ENCODE measurements around the gene TNIK. TPM values are rescaled to one million over a fixed set of nuclear protein-coding genes. Genes with fewer than 3 reads are reported as not detected.
"Not testable (repeated sequence)": the region's sequence is repeated elsewhere in the genome, so short reads cannot be mapped to it uniquely, and the experiment has no call there.

TNIK gene
- total RNA-seq, 3 donors from 2014 or later: 12.9 to 15.4 (median 13.5) TPM

DNA sequence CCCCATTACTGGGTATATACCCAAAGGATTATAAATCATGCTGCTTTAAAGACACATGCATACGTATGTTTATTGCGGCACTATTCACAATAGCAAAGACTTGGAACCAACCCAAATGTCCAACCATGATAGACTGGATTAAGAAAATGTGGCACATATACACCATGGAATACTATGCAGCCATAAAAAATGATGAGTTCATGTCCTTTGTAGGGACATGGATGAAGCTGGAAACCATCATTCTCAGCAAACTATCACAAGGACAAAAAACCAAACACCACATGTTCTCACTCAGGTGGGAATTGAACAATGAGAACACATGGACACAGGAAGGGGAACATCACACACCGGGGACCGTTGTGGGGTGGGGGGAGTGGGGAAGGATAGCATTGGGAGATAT lies 155.7 kb downstream of the TNIK start:
- peaks cover 46% of the 10 kb centered on the region for H3K4me1 Mint-ChIP-seq (ENCODE audit: low read depth)
- not testable (repeated sequence) for ATAC-seq

DNA sequence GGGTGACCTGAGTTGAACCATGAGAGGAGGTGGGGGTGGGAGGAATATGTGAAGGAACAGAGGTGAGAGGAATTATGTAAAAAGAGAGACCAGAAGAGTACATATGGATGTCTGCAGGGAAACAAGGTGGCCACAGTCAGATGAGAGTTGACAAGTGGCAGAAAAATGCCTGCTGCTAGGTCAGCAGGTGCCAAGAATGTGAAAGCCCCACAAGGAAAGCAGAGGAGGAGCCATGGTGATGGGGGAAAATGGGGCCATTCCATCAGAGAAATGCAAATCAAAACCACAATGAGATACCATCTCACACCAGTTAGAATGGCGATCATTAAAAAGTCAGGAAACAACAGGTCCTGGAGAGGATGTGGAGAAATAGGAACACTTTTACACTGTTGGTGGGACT lies 156.2 kb downstream of the TNIK start:
- Mint-ChIP-seq H3K36me3 (ENCODE audit: insufficient read depth) (peaks cover 15% of the 10 kb centered on the region), H3K4me1 (ENCODE audit: low read depth) (peaks cover 41% of the 10 kb centered on the region), H3K9me3 (peaks cover 11% of the 10 kb centered on the region)
- not testable (repeated sequence) for DNase-seq; H3K27me3 Mint-ChIP-seq (ENCODE audit: low read depth); ATAC-seq; H3K4me3 Mint-ChIP-seq

More for the DNA sequence above, 155.7 kb downstream of the TNIK start:
- not testable (repeated sequence) for DNase-seq; H3K4me3 Mint-ChIP-seq; H3K27me3 Mint-ChIP-seq (ENCODE audit: low read depth); H3K9me3 Mint-ChIP-seq
- peaks cover 11% of the 10 kb centered on the region for H3K36me3 Mint-ChIP-seq (ENCODE audit: insufficient read depth)

DNA sequence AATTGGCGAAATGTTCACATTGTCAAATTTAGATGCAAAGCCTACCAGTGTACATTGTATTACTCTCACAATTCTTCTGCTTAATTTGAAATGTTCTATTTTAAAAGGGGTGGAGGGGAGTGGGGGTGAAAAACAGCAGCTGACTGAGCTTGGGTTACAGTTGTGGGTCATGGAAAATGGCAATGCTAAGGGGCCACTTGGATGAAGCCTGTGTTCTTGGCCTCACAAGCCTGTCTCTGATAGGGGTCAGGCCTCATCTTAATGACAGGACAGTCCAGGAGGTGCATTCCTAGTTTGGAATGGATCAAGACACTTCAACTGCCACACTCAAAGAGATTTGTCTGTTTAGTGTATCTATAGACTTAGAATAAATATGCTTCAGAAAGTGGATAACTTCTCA lies 158.2 kb downstream of the TNIK start:
- ATAC-seq: no peak
- peaks cover 36% of the 10 kb centered on the region for H3K4me1 Mint-ChIP-seq (ENCODE audit: low read depth)

DNA sequence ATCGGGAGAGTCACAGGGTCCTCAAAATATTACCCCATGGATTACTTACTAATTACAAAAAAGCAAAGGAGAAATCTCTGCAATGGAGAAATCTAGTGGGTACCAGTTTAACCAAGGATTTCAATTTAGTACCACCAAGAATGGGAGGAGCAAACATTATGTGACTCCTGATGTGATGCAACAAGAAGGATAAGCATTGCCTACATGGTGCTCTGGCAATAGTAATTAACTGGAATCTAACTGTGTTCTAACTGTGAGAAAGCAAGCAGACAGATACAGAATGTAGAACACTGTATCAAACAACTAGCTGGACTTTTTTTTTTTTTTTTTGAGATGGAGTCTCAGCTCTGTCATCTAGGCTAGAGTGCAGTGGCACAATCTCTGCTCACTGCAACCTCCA lies 159.2 kb downstream of the TNIK start:
- DNase-seq (no peak), ATAC-seq (no peak)
- no peak overlapping the region for H3K4me3 Mint-ChIP-seq
- H3K4me1 Mint-ChIP-seq (ENCODE audit: low read depth): peaks cover 45% of the 10 kb centered on the region
- H3K9me3 Mint-ChIP-seq: peaks cover 6% of the 10 kb centered on the region
- peaks cover 16% of the 10 kb centered on the region for H3K36me3 Mint-ChIP-seq (ENCODE audit: insufficient read depth)
- no peaks in the 10 kb centered on the region for H3K27me3 Mint-ChIP-seq (ENCODE audit: low read depth)

More for the DNA sequence above, 158.2 kb downstream of the TNIK start:
- Mint-ChIP-seq H3K27me3 (ENCODE audit: low read depth) (no peaks in the 10 kb centered on the region), H3K36me3 (ENCODE audit: insufficient read depth) (peaks cover 16% of the 10 kb centered on the region), H3K9me3 (peaks cover 6% of the 10 kb centered on the region), H3K4me3 (no peak overlapping the region)
- DNase-seq: no peak

DNA sequence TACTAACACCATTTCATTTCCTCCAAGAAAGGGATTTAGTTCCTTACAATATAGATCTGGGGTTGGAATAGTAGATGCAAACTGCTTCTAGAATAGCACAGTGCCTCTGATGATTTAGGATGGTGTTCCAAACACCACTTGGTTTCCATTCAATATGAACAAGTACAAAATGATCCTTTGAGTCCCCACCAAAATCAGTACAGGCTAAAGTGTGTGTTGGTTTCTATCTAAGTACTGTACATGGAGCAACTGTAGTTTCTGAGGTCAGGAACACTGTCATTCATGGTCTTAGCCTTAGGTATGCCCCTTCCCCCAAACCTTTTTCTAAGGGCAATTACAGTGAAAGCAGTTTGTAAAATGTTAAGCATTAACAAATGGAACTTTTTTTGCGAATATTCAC lies 162.3 kb downstream of the TNIK start:
- Mint-ChIP-seq H3K27me3 (ENCODE audit: low read depth) (no peaks in the 10 kb centered on the region), H3K4me1 (ENCODE audit: low read depth) (peaks cover 53% of the 10 kb centered on the region), H3K9me3 (peaks cover 3% of the 10 kb centered on the region), H3K36me3 (ENCODE audit: insufficient read depth) (peaks cover 13% of the 10 kb centered on the region), H3K4me3 (no peak overlapping the region)
- ATAC-seq (no peak), DNase-seq (no peak)

DNA sequence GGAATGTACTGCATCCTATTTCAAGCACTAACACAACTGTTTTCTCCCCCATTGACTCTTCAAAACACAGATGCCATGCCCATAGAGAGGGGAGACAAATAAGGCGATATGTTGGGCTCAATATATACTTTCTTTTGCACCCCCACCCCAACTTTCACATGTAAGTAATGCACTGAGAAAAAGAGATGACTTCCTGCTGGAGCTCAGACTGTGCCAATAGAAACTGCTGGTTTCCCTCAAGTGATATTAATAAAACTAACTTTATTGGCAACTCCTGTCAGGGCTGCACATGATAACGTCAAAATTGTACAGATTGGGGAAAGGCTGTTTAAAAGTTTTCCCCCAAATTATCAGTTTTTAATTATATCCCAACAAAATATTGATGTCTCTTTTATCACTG lies 163.0 kb downstream of the TNIK start:
- DNase-seq (no peak), ATAC-seq (no peak)
- Mint-ChIP-seq H3K36me3 (ENCODE audit: insufficient read depth) (peaks cover 13% of the 10 kb centered on the region), H3K27me3 (ENCODE audit: low read depth) (no peaks in the 10 kb centered on the region), H3K4me3 (no peak overlapping the region), H3K9me3 (peaks cover 3% of the 10 kb centered on the region), H3K4me1 (ENCODE audit: low read depth) (peaks cover 56% of the 10 kb centered on the region)

DNA sequence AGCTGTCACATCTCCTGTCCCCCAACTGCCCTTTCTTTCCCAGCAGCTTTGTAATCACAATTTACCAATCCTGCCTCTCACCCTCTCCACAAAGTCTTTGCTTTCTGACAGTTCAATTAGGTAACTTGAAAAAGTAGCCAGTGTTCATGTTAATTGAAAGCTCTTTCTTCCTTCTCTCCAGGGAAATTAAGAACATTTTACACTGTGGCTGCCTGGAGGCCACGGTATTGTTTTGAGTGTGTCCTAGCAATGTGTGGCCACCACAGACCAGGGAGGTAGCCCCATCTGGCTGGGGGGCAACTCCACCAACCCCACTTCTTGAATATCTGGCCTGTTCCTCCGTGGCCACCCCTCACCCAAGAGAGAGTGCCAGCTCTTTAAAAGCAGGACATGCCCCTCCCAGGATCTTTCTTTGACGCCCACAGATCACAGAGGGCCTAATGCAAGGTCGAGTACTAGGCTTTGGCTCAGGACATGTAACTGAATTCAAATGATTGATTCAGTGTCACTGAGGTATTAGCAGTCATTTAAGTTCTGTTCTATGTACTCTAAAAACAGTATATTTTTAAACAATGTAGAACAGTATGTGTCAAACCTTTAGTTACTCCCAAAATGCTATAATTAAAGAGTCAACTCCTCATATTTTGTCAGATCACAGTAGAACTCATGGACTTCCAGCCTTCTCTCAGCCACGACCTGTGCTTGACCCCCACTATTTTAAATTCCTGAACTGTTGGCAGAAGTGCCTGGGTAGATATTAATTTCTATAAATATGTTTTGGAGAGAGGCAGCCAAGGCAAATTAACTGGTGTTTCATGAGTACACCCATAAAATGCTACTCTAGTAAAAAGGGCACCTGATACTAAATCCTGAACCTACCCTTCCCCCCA lies 164.5 kb downstream of the TNIK start:
- H3K27me3 Mint-ChIP-seq (ENCODE audit: low read depth): no peaks in the 10 kb centered on the region
- peaks cover 9% of the 10 kb centered on the region for H3K36me3 Mint-ChIP-seq (ENCODE audit: insufficient read depth)
- H3K9me3 Mint-ChIP-seq: peaks cover 3% of the 10 kb centered on the region
- ATAC-seq (no peak), DNase-seq (no peak)
- H3K4me3 Mint-ChIP-seq: no peak overlapping the region
- H3K4me1 Mint-ChIP-seq (ENCODE audit: low read depth): peaks cover 59% of the 10 kb centered on the region

DNA sequence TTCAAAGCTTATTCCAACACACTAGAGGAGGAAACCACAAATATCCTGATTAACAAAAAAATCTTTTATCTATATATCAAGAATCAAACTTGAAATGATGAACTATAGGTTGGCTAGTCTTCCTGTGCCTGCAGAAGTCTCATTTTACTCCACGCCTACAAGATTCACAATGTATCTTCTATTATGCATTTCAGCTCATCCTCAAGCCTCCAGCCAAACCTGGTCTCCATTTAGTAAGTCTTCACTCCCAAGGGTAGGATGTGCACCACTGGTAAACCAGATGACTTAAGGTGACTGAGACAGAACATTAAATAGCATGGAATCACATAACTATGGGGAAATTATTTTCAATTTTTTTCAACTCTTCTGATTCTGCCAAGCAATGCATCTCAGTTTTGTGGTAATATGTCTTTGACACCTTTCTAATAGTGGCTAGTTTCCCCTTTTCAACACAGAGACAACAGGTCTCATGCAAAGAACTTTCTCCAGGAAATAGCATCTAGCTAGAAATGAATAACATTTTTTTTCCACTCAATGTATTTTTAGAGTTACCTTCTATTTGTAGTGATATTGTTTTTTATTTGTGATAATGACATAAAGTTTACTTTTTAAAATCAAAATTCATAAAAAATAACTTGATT lies 166.9 kb downstream of the TNIK start:
- Mint-ChIP-seq H3K36me3 (ENCODE audit: insufficient read depth) (no peaks in the 10 kb centered on the region), H3K9me3 (no peaks in the 10 kb centered on the region), H3K27me3 (ENCODE audit: low read depth) (no peaks in the 10 kb centered on the region), H3K4me3 (no peak overlapping the region), H3K4me1 (ENCODE audit: low read depth) (peaks cover 59% of the 10 kb centered on the region)
- ATAC-seq: no peak
- no peak for DNase-seq

DNA sequence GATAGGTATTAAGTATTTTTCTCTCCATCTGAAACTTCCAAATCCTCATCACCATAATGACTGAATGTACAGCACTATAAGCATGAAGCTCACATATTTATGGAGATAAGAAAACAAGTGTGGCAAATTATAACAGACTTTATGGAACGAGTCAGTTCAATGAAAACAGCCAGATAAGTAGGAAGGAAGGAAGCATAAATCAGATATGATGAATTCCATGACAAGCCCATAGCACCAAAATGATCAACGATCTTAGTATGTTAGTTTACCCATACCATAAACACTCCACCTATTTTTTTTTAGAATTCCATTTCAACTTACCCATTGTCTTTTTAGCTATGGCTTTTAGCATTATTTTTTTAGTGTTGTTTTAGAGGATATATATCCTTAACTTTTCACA lies 169.5 kb downstream of the TNIK start:
- Mint-ChIP-seq H3K36me3 (ENCODE audit: insufficient read depth) (no peaks in the 10 kb centered on the region), H3K27me3 (ENCODE audit: low read depth) (no peaks in the 10 kb centered on the region), H3K4me1 (ENCODE audit: low read depth) (peaks cover 60% of the 10 kb centered on the region), H3K9me3 (no peaks in the 10 kb centered on the region), H3K4me3 (no peak overlapping the region)
- ATAC-seq (no peak), DNase-seq (no peak)

DNA sequence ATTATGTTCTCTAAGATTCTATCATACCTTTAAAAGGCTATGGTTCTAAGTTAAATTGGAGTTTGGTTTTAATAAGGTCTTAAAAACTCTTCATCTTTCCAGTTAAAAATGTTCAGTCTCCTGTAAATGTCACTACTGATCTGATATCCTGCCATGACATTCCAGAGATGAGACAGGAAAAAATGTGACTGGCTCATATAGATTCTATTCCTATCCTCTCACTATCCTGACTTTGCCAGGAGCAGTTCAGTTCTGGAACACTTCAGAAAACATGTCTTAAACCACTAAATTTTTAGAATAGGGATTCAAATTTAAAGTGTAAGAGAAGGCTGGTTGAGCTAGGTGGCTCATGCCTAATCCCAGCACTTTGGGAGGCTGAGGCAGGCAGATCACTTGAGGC lies 170.9 kb downstream of the TNIK start:
- H3K4me1 Mint-ChIP-seq (ENCODE audit: low read depth): peaks cover 64% of the 10 kb centered on the region

DNA sequence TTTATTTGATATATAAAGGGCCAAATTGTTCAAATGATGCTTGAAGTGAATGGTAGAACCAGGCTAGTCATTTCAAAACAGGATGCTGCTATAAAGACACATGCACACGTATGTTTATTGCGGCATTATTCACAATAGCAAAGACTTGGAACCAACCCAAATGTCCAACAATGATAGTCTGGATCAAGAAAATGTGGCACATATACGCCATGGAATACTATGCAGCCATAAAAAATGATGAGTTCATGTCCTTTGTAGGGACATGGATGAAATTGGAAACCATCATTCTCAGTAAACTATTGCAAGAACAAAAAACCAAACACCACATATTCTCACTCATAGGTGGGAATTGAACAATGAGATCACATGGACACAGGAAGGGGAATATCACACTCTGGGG lies 172.4 kb downstream of the TNIK start:
- DNase-seq; H3K27me3 Mint-ChIP-seq (ENCODE audit: low read depth); H3K9me3 Mint-ChIP-seq; H3K36me3 Mint-ChIP-seq (ENCODE audit: insufficient read depth); ATAC-seq; H3K4me3 Mint-ChIP-seq: not testable (repeated sequence)
- H3K4me1 Mint-ChIP-seq (ENCODE audit: low read depth): peaks cover 63% of the 10 kb centered on the region

More for the DNA sequence above, 170.9 kb downstream of the TNIK start:
- Mint-ChIP-seq H3K36me3 (ENCODE audit: insufficient read depth) (no peaks in the 10 kb centered on the region), H3K4me3 (no peak overlapping the region), H3K9me3 (no peaks in the 10 kb centered on the region), H3K27me3 (ENCODE audit: low read depth) (no peaks in the 10 kb centered on the region)
- ATAC-seq: no peak
- DNase-seq: no peak

DNA sequence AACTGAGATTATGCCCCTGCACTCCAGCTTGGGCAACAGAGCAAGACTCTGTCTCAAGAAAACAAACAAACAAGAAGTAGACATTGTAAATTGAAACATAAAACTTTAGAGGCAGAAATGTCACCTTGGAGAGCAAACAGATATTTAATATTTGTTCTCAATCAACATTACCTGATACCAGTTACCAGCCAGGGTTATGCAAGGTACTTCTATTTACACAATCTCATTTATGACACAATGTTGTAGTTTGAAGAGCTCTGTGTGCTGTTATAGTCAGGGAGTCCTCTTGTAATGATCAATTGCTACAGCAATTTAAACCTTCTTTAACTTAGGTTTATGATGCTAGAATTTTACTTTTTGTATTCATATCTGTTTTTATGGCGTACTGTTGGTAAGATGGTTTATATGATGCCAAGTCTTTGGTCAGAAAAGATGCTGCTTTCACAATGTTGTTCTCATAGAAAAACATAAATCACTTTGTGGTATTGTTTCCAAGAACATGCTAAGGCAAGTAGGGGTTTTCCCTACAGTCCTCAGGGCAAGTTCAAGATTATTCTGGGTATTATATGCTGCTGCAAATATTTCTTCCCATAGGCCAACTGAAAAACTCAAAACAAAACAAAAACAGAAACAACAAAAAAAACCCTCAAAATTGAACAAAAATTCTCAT lies 173.5 kb downstream of the TNIK start:
- Mint-ChIP-seq H3K9me3 (no peaks in the 10 kb centered on the region), H3K4me3 (no peak overlapping the region)
- peak; percentile 47 to 58 for ATAC-seq

DNA sequence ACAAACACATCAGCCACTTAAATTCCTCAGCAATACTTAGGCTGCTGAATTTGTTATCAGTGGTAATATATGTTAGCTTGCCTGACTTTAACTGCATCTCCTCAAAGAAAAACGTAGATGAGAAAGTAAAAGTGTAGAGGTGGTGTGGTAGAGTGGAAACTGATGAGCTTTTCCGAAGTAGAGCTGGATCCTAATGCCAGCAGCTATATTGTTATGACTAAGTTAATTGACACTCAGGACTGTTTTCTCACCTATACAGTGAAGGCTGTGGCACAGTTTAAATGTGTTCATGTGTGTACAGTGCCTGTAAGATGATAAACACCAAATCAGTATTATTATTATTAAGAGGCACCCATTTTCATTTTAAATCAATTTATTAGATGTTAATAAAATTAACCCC lies 174.9 kb downstream of the TNIK start:
- Mint-ChIP-seq H3K9me3 (no peaks in the 10 kb centered on the region), H3K27me3 (ENCODE audit: low read depth) (no peaks in the 10 kb centered on the region), H3K4me1 (ENCODE audit: low read depth) (peaks cover 56% of the 10 kb centered on the region), H3K4me3 (no peak overlapping the region), H3K36me3 (ENCODE audit: insufficient read depth) (peaks cover 1% of the 10 kb centered on the region)
- ATAC-seq: peak; percentile 73 to 78
- no peak for DNase-seq

More for the DNA sequence above, 173.5 kb downstream of the TNIK start:
- DNase-seq: no peak
- no peaks in the 10 kb centered on the region for H3K27me3 Mint-ChIP-seq (ENCODE audit: low read depth)
- H3K36me3 Mint-ChIP-seq (ENCODE audit: insufficient read depth): peaks cover 1% of the 10 kb centered on the region
- H3K4me1 Mint-ChIP-seq (ENCODE audit: low read depth): peaks cover 62% of the 10 kb centered on the region

DNA sequence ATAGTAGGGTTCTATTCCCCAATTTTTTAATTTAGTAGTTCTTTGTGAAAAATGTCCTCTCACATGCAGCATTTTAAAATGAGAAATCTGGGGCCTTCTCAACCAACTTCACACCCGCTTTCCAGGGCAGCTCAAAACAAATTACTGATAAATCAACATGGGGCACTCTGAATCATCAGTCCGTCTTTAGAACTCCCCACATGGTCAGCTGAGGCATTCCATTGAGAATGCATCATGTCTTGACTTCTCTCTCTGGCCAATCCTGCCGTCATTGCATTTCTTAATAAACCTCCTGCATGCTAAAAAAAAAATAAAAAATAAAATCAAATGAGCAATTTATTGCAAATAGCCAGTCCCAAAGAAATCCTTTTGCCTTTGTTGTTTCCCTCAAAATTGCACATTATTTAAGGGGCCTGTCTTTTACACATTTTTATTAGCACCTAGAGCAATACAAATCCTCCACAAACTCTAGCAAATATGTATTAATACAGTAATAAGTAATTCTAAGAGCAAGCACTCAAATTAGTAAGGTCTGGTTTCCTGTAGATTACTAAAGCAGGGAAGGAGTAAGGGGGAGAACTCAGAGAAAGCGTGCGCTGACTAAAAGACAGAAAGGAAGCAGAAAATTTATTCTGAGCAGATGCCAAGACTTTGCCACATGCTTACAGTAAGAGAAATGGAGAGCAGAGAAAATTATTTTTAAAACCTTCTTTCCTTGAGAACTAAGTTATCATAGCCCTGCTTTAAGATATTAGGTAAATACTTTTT lies 175.7 kb downstream of the TNIK start:
- H3K36me3 Mint-ChIP-seq (ENCODE audit: insufficient read depth): peaks cover 1% of the 10 kb centered on the region
- peak overlapping the region; percentile 11 for H3K4me3 Mint-ChIP-seq
- no peaks in the 10 kb centered on the region for H3K27me3 Mint-ChIP-seq (ENCODE audit: low read depth)
- peaks cover 61% of the 10 kb centered on the region for H3K4me1 Mint-ChIP-seq (ENCODE audit: low read depth)
- H3K9me3 Mint-ChIP-seq: no peaks in the 10 kb centered on the region
- DNase-seq (no peak), ATAC-seq (peak; percentile 64 to 68)
